Caco-2 (cell line): ENCODE data around the gene RAI1. TPM values are rescaled to one million over a fixed set of nuclear protein-coding genes. Genes with fewer than 3 reads are reported as not detected.

Source experiments
- BruUV-seq: library from RNA; stranded (reverse); fragments of 400-500 nt; replicated peaks from 2 replicates; lab custom pipeline; 2021; lab: Mats Ljungman, UMichigan
- CTCF ChIA-PET: fragments of 300-600 bp; sonication (Branson Sonifier 250); formaldehyde crosslinking; loops from one replicate; lab custom pipeline; 2022; ENCODE audit warnings: antibody characterized with exemption; lab: Charles Lee
- POLR2A ChIA-PET: fragments of 300-600 bp; sonication (Branson Sonifier 250); formaldehyde crosslinking; loops from one replicate; lab custom pipeline; 2022; ENCODE audit warnings: antibody characterized with exemption; lab: Charles Lee
- DNase-seq, 2 experiments: peaks; one replicate each; pipeline versions ENCODE4 v3.0.0 to v3.0.0-alpha.2; 2020 to 2022
- H3K27me3 ChIP-seq: replicated peaks from 2 replicates; pipeline ENCODE4 v1.6.0; 2011; ENCODE audit warnings: low read length; ENCODE audit not compliant: control insufficient read depth, insufficient read depth
- H3K36me3 ChIP-seq: 2 replicates; pipeline ENCODE4 v1.5.1; 2011; ENCODE audit warnings: low read length; ENCODE audit not compliant: control insufficient read depth, insufficient read depth
- H3K4me1 ChIP-seq: fragments of 250-450 bp; sonication (Bioruptor Pico); 2 replicates; pipeline ENCODE4 v1.5.1; 2020; ENCODE audit warnings: mild to moderate bottlenecking
- H3K4me3 ChIP-seq: 2 replicates; pipeline ENCODE4 v1.5.1; 2011; ENCODE audit warnings: low read depth, mild to moderate bottlenecking, control low read depth, low read length
- H3K9me3 ChIP-seq: fragments of 250-450 bp; sonication (Bioruptor Pico); 2 replicates; pipeline ENCODE4 v1.5.1; 2020; ENCODE audit warnings: mild to moderate bottlenecking, moderate library complexity
- H3K27ac Mint-ChIP-seq: one replicate; pipeline ENCODE4 v1.8.0; 2022; ENCODE audit warnings: mixed read lengths; ENCODE audit not compliant: unreplicated experiment
- H3K27me3 Mint-ChIP-seq: one replicate; pipeline ENCODE4 v1.8.0; 2022; ENCODE audit warnings: mixed read lengths; ENCODE audit not compliant: insufficient read depth, unreplicated experiment
- H3K36me3 Mint-ChIP-seq: one replicate; pipeline ENCODE4 v1.8.0; 2022; ENCODE audit warnings: mild to moderate bottlenecking, mixed read lengths; ENCODE audit not compliant: insufficient read depth, unreplicated experiment
- H3K4me1 Mint-ChIP-seq: one replicate; pipeline ENCODE4 v1.8.0; 2022; ENCODE audit warnings: low read depth, mixed read lengths; ENCODE audit not compliant: unreplicated experiment
- H3K4me3 Mint-ChIP-seq: one replicate; pipeline ENCODE4 v1.8.0; 2022; ENCODE audit warnings: mild to moderate bottlenecking, moderate library complexity, mixed read lengths; ENCODE audit not compliant: unreplicated experiment
- H3K9me3 Mint-ChIP-seq: one replicate; pipeline ENCODE4 v1.8.0; 2022; ENCODE audit warnings: mixed read lengths; ENCODE audit not compliant: unreplicated experiment
- intact Hi-C: fragments of 100-400 bp; cut with micrococcal nuclease; formaldehyde crosslinking; loops from one replicate; pipeline ENCODE4 v1.10.0; 2022; ENCODE audit not compliant: unreplicated experiment
- total RNA-seq: library from RNA; stranded (reverse); gene quantifications from 2 replicates; pipeline ENCODE4 v1.2.3, GENCODE V29; 2022
- TF ChIP-seq, protein P1 (sequence below), 2 experiments: fragments of 200-600 bp in 1 of 2; IDR thresholded peaks; 1 replicate in 1 of 2; 2 replicates in 1 of 2; pipeline versions ENCODE4 v1.5.1 to v1.8.0; 2011 to 2022; ENCODE audit warnings: antibody characterized with exemption in 1 of 2, control low read depth in 1 of 2, inconsistent platforms in 1 of 2, low read depth in 1 of 2, low read length in 1 of 2, mild to moderate bottlenecking in 1 of 2, moderate library complexity in 1 of 2; ENCODE audit not compliant: insufficient read depth in 1 of 2, severe bottlenecking in 1 of 2, unreplicated experiment in 1 of 2

The RAI1 gene
- total RNA-seq, 1 experiment from 2014 or later: 44.3 TPM

DNA sequence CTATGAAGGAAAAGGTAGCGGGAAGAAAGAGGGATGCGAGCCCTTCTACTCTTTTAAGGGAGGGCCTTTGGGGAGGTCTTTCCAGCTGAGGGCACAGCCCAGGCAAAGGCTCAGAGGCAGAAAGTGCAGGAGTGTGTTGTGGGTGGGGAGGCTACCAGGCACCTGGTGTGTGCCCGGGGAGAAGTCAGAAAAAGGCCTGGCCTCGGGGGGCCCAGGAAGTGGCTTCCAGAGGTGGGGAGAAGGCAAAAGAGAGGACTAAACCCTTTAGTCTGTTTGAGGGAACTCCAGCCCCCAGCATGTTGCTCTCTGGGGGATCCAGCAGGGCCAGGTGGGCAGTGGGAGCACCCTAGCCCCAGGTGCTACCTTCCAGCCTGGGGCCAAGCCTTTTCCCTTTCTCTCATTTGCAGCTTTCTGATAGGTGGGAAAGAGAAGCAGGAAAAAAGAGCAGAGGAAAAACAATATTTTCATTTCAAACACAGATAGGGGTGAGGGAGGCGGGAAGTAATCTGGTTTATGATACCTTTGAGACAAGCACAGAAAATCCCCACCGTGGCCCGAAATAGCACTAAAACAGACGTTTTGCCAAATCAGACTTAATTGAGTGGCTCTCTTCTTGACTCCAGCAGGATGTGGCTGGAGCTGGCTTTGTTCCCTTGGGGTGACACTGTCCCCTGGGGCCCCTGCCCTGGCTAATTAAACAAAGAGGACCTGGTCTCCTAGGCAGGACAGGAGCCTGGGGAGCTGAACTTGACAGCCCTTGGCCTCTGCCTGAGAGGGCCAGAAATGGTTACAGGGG is 10.4 kb downstream of the RAI1 start:
- Histone ChIP-seq H3K9me3 (no peaks in the 10 kb centered on the region), H3K4me3 (no peak overlapping the region), H3K4me1 (peaks cover 49% of the 10 kb centered on the region), H3K36me3 (no peaks in the 10 kb centered on the region), H3K27me3 (no peaks in the 10 kb centered on the region)
- H3K27ac Mint-ChIP-seq: peak overlapping the region; percentile 99
- peak overlapping the region; percentile 9 for H3K4me3 Mint-ChIP-seq
- peaks cover 31% of the 10 kb centered on the region for H3K36me3 Mint-ChIP-seq
- H3K27me3 Mint-ChIP-seq: no peaks in the 10 kb centered on the region
- H3K9me3 Mint-ChIP-seq: no peaks in the 10 kb centered on the region
- DNase-seq: no peak
- CTCF ChIA-PET: interaction anchor here (0.5 to 1.4 kb wide), 3 partner anchors 11 to 77 kb away, joined by 3 to 5 read pairs (median 4); no protein-coding TSS in a partner anchor
- TF ChIP-seq, protein P1, sequence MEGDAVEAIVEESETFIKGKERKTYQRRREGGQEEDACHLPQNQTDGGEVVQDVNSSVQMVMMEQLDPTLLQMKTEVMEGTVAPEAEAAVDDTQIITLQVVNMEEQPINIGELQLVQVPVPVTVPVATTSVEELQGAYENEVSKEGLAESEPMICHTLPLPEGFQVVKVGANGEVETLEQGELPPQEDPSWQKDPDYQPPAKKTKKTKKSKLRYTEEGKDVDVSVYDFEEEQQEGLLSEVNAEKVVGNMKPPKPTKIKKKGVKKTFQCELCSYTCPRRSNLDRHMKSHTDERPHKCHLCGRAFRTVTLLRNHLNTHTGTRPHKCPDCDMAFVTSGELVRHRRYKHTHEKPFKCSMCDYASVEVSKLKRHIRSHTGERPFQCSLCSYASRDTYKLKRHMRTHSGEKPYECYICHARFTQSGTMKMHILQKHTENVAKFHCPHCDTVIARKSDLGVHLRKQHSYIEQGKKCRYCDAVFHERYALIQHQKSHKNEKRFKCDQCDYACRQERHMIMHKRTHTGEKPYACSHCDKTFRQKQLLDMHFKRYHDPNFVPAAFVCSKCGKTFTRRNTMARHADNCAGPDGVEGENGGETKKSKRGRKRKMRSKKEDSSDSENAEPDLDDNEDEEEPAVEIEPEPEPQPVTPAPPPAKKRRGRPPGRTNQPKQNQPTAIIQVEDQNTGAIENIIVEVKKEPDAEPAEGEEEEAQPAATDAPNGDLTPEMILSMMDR (IDR thresholded peaks at IDR 0.05; ENCODE audit: insufficient read depth in 1 of 2, low read depth in 1 of 2, low read length in 1 of 2, severe bottlenecking in 1 of 2, unreplicated experiment in 1 of 2): no peak
- H3K4me1 Mint-ChIP-seq: peaks cover 51% of the 10 kb centered on the region
- POLR2A ChIA-PET: no interaction called here
- intact Hi-C loops: loop anchor here (5.0 kb wide), 1 partner anchor 51 kb away; no protein-coding TSS in a partner anchor
- BruUV-seq: no TSS peak

DNA sequence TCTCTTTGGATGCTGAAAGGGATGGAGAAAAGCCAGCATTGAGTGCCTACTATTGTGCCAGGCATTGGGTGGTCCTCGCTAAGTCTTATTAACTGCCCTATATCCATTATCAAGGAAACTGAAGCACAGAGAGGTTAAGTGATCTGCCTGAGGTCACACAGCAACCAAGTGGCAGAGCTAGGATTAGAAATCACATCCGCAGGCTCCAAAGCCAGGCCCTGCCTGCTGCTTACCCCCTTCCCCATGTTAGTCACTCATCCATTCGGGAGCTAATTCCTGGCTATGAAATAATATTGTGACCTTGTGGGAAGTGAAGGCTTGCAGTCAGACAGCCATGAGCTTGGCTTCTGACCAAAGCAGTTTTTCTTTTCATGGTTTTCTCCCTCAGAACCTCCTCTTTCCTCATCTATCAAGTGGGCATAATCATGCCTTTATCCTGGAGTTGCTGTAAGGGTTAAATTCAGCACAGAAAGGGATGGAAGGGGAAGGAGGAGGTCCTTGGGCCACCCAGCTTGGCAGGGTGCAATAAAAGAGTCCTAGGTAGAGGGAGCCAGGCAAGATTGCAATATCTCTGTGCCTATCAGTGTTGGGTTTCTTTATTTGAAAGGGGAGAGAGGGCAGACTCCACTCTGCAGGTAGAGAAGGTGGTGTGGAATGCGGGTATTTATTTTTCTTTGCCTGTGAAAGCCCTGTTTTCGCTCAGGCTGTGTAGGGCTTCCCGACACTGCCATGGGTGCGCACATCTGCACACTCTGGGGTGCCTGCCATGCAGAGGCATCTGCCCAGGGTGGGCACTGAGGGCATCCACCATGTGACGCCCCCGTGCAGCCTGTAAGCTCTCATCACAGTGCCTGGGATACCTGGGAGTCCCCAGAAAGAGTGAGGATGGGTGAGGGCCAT is 11.3 kb downstream of the RAI1 start:
- TF ChIP-seq, protein P1 (IDR thresholded peaks at IDR 0.05; ENCODE audit: insufficient read depth in 1 of 2, low read depth in 1 of 2, low read length in 1 of 2, severe bottlenecking in 1 of 2, unreplicated experiment in 1 of 2): peak in 1 of 2 experiments; percentile 13
- Mint-ChIP-seq H3K4me1 (peaks cover 59% of the 10 kb centered on the region), H3K36me3 (peaks cover 32% of the 10 kb centered on the region), H3K4me3 (peak overlapping the region; percentile 90), H3K27ac (peak overlapping the region; percentile 99), H3K27me3 (no peaks in the 10 kb centered on the region), H3K9me3 (no peaks in the 10 kb centered on the region)
- ChIA-PET CTCF (interaction anchor here (0.7 to 1.4 kb wide), 4 partner anchors 12 to 326 kb away, joined by 3 to 5 read pairs (median 3); no protein-coding TSS in a partner anchor), POLR2A (interaction anchor here (0.7 to 1.9 kb wide), 2 partner anchors 10 to 40 kb away, joined by 3 to 4 read pairs; no protein-coding TSS in a partner anchor)
- DNase-seq: no peak
- no TSS peak for BruUV-seq
- intact Hi-C loops: loop anchor here (5.0 kb wide), 1 partner anchor 50 kb away; no protein-coding TSS in a partner anchor
- H3K4me1 ChIP-seq: peaks cover 44% of the 10 kb centered on the region
- no peaks in the 10 kb centered on the region for H3K36me3 ChIP-seq
- H3K4me3 ChIP-seq: no peak overlapping the region
- no peaks in the 10 kb centered on the region for H3K27me3 ChIP-seq
- no peaks in the 10 kb centered on the region for H3K9me3 ChIP-seq
